Liver (tissue), 9 donors: ENCODE data around the gene YTHDF2. TPM values are rescaled to one million over a fixed set of nuclear protein-coding genes. Genes with fewer than 3 reads are reported as not detected.
A peak's percentile ranks its signal among the peaks of the same experiment; 100 is the strongest.

Experiments used
- DNase-seq: peaks from one replicate; pipeline ENCODE4 v3.0.0-alpha.2; 2017; ENCODE audit warnings: low spot score
- H3K27ac ChIP-seq, 2 donors: one replicate each; pipeline ENCODE4 v1.7.0; 2013; ENCODE audit warnings: inconsistent platforms in 2 of 2, low read length in 2 of 2, control low read depth in 1 of 2, low read depth in 1 of 2, mild to moderate bottlenecking in 1 of 2
- H3K27me3 ChIP-seq, 4 donors: one replicate each; pipeline versions ENCODE4 v1.6.1 to v1.7.0; 2013; ENCODE audit warnings: low read length in 3 of 4, inconsistent platforms in 1 of 4, mild to moderate bottlenecking in 1 of 4, moderate library complexity in 1 of 4; ENCODE audit not compliant: control insufficient read depth in 4 of 4, insufficient read depth in 4 of 4
- H3K36me3 ChIP-seq, 4 donors: one replicate each; pipeline versions ENCODE4 v1.6.1 to v1.7.0; 2013; ENCODE audit warnings: low read length in 3 of 4, mild to moderate bottlenecking in 3 of 4, low read depth in 1 of 4, moderate library complexity in 1 of 4; ENCODE audit not compliant: control insufficient read depth in 4 of 4, insufficient read depth in 3 of 4
- H3K4me1 ChIP-seq, 4 donors: one replicate each; pipeline versions ENCODE4 v1.6.1 to v1.7.0; 2013; ENCODE audit warnings: low read length in 3 of 4, mild to moderate bottlenecking in 3 of 4, moderate library complexity in 1 of 4; ENCODE audit not compliant: control insufficient read depth in 4 of 4, insufficient read depth in 4 of 4
- H3K4me3 ChIP-seq, 3 donors: one replicate each; pipeline versions ENCODE4 v1.6.1 to v1.7.0; 2013; ENCODE audit warnings: low read length in 3 of 3, control low read depth in 1 of 3, low read depth in 1 of 3, mild to moderate bottlenecking in 1 of 3
- H3K9ac ChIP-seq, 2 donors: one replicate each; pipeline ENCODE4 v1.7.0; 2013; ENCODE audit warnings: low read length in 2 of 2, mild to moderate bottlenecking in 2 of 2, moderate library complexity in 2 of 2, control low read depth in 1 of 2, low read depth in 1 of 2
- H3K9me3 ChIP-seq, 4 donors: one replicate each; pipeline versions ENCODE4 v1.6.1 to v1.7.0; 2013; ENCODE audit warnings: low read length in 3 of 4; ENCODE audit not compliant: control insufficient read depth in 4 of 4
- FOXA2 ChIP-seq: IDR thresholded peaks from 2 replicates; pipeline ENCODE4 v1.6.1; 2016; ENCODE audit warnings: antibody characterized with exemption
- HNF4A ChIP-seq, 2 donors: conservative IDR thresholded peaks; 2 replicates each; pipeline ENCODE4 v1.6.1; 2016; ENCODE audit warnings: antibody characterized with exemption in 2 of 2, mild to moderate bottlenecking in 2 of 2
- JUND ChIP-seq, 2 donors: IDR thresholded peaks; 2 replicates each; pipeline ENCODE4 v1.6.1; 2016; ENCODE audit warnings: antibody characterized with exemption in 2 of 2
- NR2F2 ChIP-seq: IDR thresholded peaks from 2 replicates; pipeline ENCODE4 v1.6.1; 2016; ENCODE audit warnings: antibody characterized with exemption
- RAD21 ChIP-seq, 2 donors: IDR thresholded peaks; 2 replicates each; pipeline ENCODE4 v1.6.1; 2016; ENCODE audit warnings: antibody characterized with exemption in 2 of 2, mild to moderate bottlenecking in 2 of 2
- RXRA ChIP-seq, 2 donors: IDR thresholded peaks; 2 replicates each; pipeline ENCODE4 v1.6.1; 2017 to 2018; ENCODE audit warnings: antibody characterized with exemption in 2 of 2, mild to moderate bottlenecking in 1 of 2
- SP1 ChIP-seq: IDR thresholded peaks from 2 replicates; pipeline ENCODE4 v1.6.1; 2018; ENCODE audit warnings: antibody characterized with exemption, mild to moderate bottlenecking
- WGBS: extraction: QIAGEN DNeasy Blood & Tissue Kit; methylation state at CpG from one replicate; pipeline ENCODE4 v1.1.7; 2013; 5-methylcytosine and 5-hydroxymethylcytosine counted together
- polyA plus RNA-seq, 2 donors: library from polyadenylated mRNA; stranded (reverse) in 1 of 2; unstranded in 1 of 2; fragments of 200-250 nt in 1 of 2; fragments of >200 nt in 1 of 2; fragmentation: Nextera tagmentation in 1 of 2; extraction: Ambion mirVana in 1 of 2; gene quantifications; one replicate each; pipeline versions ENCODE4 v1.2.1 to v1.2.3, GENCODE V29; 2013 to 2015
- total RNA-seq, 2 donors: library from RNA; depleted of rRNA; stranded (reverse); fragments of >200 nt; gene quantifications; one replicate each; pipeline ENCODE4 v1.2.3, GENCODE V29; 2014
- TF ChIP-seq, protein P1 (sequence below): fragments of 150-350 bp; IDR thresholded peaks from 2 replicates; pipeline ENCODE4 v1.5.1; 2017; ENCODE audit warnings: improper control_type of control experiment, low read depth, low read length; ENCODE audit not compliant: missing input control
- TF ChIP-seq, protein P2 (sequence below): IDR thresholded peaks from 2 replicates; pipeline ENCODE4 v1.6.1; 2016; ENCODE audit warnings: antibody characterized with exemption
- TF ChIP-seq, protein P3 (sequence below): IDR thresholded peaks from 2 replicates; pipeline ENCODE4 v1.6.1; 2016; ENCODE audit warnings: antibody characterized with exemption, mild to moderate bottlenecking
- TF ChIP-seq, protein P4 (sequence below): IDR thresholded peaks from 2 replicates; pipeline ENCODE4 v1.6.1; 2016; ENCODE audit warnings: antibody characterized with exemption
- donor health status: healthy.
- donor health status: healthy.
- donor health status: healthy.
- donor health status: healthy.
- donor health status: healthy.

Gene YTHDF2
- total and polyA plus RNA-seq, 4 donors, result 21.1 to 37.9 (median 29.9) TPM

DNA sequence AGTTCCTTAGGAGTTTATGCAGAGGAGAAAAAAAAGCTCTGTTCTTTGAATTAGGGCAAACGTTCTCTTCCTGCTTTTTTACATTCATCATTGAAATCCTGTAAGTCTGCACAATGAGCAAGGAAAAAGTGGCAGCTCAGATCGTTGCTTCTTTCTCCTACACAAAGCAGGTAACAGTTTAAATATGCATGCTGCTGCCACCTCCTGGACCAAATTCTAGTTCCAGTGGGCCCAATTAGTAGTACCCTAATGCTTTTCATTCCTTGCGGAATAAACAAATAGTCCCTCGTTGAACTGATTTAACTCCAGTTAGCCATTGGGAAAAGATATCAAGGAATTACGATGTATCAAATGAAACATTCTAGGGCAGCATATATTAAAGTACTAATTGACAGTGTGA, 20.1 kb downstream of the YTHDF2 start:
- H3K4me1 ChIP-seq, result peaks cover 4 to 19% (median 11%) of the 10 kb centered on the region in 4 donors
- no peaks in the 10 kb centered on the region for H3K27me3 ChIP-seq
- H3K27ac ChIP-seq, result no peak overlapping the region
- TF ChIP-seq JUND (IDR thresholded peaks at IDR 0.05) (no peak), RAD21 (IDR thresholded peaks at IDR 0.05) (peak; percentile 42 to 51)
- TF ChIP-seq, protein P1, sequence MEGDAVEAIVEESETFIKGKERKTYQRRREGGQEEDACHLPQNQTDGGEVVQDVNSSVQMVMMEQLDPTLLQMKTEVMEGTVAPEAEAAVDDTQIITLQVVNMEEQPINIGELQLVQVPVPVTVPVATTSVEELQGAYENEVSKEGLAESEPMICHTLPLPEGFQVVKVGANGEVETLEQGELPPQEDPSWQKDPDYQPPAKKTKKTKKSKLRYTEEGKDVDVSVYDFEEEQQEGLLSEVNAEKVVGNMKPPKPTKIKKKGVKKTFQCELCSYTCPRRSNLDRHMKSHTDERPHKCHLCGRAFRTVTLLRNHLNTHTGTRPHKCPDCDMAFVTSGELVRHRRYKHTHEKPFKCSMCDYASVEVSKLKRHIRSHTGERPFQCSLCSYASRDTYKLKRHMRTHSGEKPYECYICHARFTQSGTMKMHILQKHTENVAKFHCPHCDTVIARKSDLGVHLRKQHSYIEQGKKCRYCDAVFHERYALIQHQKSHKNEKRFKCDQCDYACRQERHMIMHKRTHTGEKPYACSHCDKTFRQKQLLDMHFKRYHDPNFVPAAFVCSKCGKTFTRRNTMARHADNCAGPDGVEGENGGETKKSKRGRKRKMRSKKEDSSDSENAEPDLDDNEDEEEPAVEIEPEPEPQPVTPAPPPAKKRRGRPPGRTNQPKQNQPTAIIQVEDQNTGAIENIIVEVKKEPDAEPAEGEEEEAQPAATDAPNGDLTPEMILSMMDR, result peak; percentile 11
- 56% methylated on average over 5 of the region's 5 CpGs for WGBS
- no peak overlapping the region for H3K9ac ChIP-seq
- no peak overlapping the region for H3K4me3 ChIP-seq
- H3K9me3 ChIP-seq, result no peaks in the 10 kb centered on the region
- no peak for DNase-seq
- peaks cover 0 to 10% (median 7%) of the 10 kb centered on the region in 4 donors for H3K36me3 ChIP-seq

DNA sequence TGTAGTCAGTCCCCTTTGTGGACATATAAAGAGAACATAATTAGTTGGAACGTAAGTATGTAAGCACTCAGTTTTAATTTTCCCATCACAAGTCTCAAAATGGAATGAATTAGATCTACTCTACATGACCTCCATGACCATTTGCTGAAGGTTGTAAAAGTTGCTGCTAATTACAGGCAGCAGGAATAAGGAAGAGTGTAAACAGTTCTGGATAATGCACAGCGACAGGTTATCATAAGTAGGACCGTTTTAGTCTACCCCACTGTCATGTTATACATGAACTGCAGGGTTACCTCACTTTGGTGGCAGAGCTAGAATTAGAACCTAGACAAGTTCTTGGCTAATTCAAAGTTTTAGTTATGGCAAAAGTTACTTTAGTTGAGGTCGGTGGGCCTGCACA, 21.7 kb downstream of the YTHDF2 start:
- no peak for TF ChIP-seq JUND (IDR thresholded peaks at IDR 0.05)
- TF ChIP-seq, protein P2, sequence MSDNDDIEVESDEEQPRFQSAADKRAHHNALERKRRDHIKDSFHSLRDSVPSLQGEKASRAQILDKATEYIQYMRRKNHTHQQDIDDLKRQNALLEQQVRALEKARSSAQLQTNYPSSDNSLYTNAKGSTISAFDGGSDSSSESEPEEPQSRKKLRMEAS, result no peak
- no peak for TF ChIP-seq HNF4A (conservative IDR thresholded peaks at IDR 0.05)
- no peak for TF ChIP-seq SP1
- no peak for TF ChIP-seq NR2F2
- TF ChIP-seq, protein P3, sequence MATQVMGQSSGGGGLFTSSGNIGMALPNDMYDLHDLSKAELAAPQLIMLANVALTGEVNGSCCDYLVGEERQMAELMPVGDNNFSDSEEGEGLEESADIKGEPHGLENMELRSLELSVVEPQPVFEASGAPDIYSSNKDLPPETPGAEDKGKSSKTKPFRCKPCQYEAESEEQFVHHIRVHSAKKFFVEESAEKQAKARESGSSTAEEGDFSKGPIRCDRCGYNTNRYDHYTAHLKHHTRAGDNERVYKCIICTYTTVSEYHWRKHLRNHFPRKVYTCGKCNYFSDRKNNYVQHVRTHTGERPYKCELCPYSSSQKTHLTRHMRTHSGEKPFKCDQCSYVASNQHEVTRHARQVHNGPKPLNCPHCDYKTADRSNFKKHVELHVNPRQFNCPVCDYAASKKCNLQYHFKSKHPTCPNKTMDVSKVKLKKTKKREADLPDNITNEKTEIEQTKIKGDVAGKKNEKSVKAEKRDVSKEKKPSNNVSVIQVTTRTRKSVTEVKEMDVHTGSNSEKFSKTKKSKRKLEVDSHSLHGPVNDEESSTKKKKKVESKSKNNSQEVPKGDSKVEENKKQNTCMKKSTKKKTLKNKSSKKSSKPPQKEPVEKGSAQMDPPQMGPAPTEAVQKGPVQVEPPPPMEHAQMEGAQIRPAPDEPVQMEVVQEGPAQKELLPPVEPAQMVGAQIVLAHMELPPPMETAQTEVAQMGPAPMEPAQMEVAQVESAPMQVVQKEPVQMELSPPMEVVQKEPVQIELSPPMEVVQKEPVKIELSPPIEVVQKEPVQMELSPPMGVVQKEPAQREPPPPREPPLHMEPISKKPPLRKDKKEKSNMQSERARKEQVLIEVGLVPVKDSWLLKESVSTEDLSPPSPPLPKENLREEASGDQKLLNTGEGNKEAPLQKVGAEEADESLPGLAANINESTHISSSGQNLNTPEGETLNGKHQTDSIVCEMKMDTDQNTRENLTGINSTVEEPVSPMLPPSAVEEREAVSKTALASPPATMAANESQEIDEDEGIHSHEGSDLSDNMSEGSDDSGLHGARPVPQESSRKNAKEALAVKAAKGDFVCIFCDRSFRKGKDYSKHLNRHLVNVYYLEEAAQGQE, result no peak
- TF ChIP-seq, protein P1, result no peak
- no peak for TF ChIP-seq FOXA2
- TF ChIP-seq RXRA (IDR thresholded peaks at IDR 0.05), result no peak
- TF ChIP-seq, protein P4, sequence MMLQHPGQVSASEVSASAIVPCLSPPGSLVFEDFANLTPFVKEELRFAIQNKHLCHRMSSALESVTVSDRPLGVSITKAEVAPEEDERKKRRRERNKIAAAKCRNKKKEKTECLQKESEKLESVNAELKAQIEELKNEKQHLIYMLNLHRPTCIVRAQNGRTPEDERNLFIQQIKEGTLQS, result no peak
- no peak overlapping the region for H3K4me3 ChIP-seq
- DNase-seq, result no peak
- H3K4me1 ChIP-seq, result peaks cover 4 to 26% (median 12%) of the 10 kb centered on the region in 4 donors
- no peak overlapping the region for H3K9ac ChIP-seq
- WGBS, result 87% methylated on average over 4 of the region's 4 CpGs
- H3K36me3 ChIP-seq, result peaks cover 0 to 13% (median 7%) of the 10 kb centered on the region in 4 donors
- H3K27ac ChIP-seq, result no peak overlapping the region
- no peaks in the 10 kb centered on the region for H3K9me3 ChIP-seq
- no peaks in the 10 kb centered on the region for H3K27me3 ChIP-seq
